Measurements from ENCODE around the gene BRSK2. TPM values are rescaled to one million over a fixed set of nuclear protein-coding genes. Genes with fewer than 3 reads are reported as not detected.

The BRSK2 gene
- total RNA-seq, 1 donor from 2014 or later = 0.62 TPM

DNA sequence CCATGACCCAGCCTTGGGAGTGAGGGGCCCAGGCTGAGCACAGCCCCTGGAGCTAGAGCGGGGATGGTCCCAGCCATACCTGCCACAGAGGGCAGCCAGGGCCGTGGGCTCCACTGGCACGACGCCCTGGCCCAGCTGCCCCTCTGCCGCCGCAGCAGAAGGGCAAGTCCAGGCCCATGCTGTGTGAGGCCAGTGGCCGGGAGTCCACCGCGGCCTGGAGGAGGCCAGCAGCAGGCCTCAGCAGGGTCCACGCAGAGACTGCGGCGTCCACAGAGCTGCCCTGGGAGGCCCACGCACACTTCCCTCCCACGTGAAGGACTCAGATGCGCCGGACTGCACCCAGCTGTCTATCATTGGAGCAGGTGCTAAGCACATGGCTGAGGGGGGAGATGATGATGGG is 73.3 kb downstream of the BRSK2 start:
- Histone ChIP-seq H3K4me3 (no peak overlapping the region), H3K36me3 (peaks cover 4% of the 10 kb centered on the region), H3K9me3 (no peaks in the 10 kb centered on the region), H3K27ac (no peak overlapping the region), H3K4me1 (peaks cover 19% of the 10 kb centered on the region), H3K27me3 (ENCODE audit: low read depth) (no peaks in the 10 kb centered on the region)
- ATAC-seq (no peak), DNase-seq (no peak)
- TF ChIP-seq, protein P1, sequence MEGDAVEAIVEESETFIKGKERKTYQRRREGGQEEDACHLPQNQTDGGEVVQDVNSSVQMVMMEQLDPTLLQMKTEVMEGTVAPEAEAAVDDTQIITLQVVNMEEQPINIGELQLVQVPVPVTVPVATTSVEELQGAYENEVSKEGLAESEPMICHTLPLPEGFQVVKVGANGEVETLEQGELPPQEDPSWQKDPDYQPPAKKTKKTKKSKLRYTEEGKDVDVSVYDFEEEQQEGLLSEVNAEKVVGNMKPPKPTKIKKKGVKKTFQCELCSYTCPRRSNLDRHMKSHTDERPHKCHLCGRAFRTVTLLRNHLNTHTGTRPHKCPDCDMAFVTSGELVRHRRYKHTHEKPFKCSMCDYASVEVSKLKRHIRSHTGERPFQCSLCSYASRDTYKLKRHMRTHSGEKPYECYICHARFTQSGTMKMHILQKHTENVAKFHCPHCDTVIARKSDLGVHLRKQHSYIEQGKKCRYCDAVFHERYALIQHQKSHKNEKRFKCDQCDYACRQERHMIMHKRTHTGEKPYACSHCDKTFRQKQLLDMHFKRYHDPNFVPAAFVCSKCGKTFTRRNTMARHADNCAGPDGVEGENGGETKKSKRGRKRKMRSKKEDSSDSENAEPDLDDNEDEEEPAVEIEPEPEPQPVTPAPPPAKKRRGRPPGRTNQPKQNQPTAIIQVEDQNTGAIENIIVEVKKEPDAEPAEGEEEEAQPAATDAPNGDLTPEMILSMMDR (IDR thresholded peaks at IDR 0.05) = no peak
- intact Hi-C loops (cut with DNase I) = no loop called here

DNA sequence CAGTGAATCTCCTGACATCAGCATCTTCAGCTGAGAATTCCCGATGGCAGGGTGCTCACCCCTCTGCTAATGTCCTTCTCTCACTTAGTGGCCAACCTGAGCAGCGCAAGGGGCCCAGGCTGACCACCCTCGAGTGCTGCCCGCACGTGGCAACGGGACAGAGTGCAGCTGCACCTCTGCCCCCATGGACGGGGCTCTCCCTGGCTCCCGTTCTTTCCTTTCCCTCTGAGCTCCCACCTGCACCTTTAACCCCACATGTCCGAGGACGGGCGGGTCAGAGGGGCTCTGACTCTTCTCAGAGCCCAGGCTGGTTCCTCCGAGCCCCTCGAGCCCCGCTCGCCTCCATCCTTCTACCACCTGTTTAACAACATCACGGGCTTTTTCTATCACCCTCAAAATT is 77.0 kb downstream of the BRSK2 start:
- TF ChIP-seq, protein P1 (IDR thresholded peaks at IDR 0.05) = no peak
- Histone ChIP-seq H3K4me3 (no peak overlapping the region), H3K27ac (no peak overlapping the region), H3K9me3 (no peaks in the 10 kb centered on the region), H3K36me3 (peaks cover 41% of the 10 kb centered on the region), H3K27me3 (ENCODE audit: low read depth) (no peaks in the 10 kb centered on the region), H3K4me1 (no peaks in the 10 kb centered on the region)
- no peak for ATAC-seq
- DNase-seq = no peak
- intact Hi-C loops (cut with DNase I) = no loop called here

DNA sequence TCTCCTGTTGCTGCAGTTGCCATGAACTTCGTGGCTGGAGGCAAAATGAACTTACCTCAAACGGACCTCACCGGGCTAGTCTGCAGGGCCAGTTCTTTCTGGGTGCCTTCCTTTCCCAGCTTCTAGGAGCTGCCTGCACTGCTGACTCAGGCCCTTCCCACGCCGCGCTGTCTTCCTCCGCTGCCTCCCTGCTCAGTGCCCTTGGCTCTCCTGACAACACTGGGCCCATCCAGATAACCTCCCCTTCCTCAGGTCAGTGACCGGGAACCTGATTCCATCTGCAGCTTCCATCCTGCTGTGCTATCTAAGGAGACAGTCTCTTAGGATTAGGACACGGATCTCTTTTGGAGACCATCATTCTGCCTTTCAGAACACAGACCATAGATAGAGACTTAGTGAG is 77.5 kb downstream of the BRSK2 start:
- Histone ChIP-seq H3K27ac (no peak overlapping the region), H3K4me3 (no peak overlapping the region), H3K9me3 (no peaks in the 10 kb centered on the region), H3K36me3 (peaks cover 44% of the 10 kb centered on the region), H3K27me3 (ENCODE audit: low read depth) (no peaks in the 10 kb centered on the region), H3K4me1 (no peaks in the 10 kb centered on the region)
- ATAC-seq (no peak), DNase-seq (no peak)
- intact Hi-C loops (cut with DNase I) = no loop called here
- TF ChIP-seq, protein P1 (IDR thresholded peaks at IDR 0.05) = no peak

DNA sequence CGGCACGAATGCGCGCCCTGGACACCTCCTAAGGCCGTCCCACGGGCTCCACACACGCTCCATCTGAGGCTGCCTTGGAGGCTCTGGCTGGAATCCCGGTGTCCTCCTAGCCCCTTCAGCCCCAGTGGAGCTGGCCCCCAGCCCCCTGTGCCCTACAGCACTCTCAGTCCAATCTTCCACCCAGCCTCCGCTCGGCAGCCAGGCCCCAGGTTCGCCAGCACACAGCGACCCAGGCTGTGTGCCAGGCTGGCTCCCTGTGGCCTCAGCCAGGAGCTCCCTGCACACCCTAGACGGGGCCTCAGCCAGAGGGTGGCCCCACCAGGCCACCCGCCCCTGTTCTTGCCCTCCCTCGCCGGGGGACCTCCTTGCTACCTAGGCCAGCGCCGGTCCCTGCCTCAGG is 78.3 kb downstream of the BRSK2 start:
- no peak for DNase-seq

DNA sequence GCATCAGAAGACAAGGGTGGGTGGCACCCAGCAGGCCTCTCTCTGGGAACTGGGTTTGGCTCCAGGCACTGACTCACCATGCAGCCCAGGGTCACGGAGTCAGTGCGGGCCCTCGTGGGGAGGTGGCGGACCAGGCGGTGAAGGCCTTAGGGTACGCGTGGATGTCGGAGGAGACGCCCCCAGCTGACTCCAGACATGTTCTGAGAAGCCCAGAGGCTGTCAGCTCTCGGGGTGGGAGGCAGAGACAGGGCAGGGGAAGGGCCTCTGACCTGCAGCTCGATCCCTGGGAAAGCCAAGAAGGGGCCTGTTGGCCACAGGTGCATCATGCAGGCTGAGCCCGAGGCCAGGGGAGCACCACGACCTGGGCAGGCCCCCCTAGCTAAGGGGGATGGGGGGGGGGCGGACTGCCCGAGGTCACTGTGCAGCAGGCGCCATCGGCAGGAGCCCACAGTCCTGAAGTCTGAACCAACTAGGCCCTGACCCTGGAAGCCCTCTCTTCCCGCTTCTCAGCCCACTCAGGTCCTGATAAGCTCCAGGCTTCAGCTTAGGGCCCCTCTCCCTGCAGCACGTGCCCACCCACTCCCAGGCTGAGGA is 78.8 kb downstream of the BRSK2 start:
- Histone ChIP-seq H3K27ac (no peak overlapping the region), H3K27me3 (ENCODE audit: low read depth) (no peaks in the 10 kb centered on the region), H3K4me3 (no peak overlapping the region), H3K4me1 (no peaks in the 10 kb centered on the region), H3K36me3 (peaks cover 57% of the 10 kb centered on the region), H3K9me3 (no peaks in the 10 kb centered on the region)
- TF ChIP-seq, protein P1 (IDR thresholded peaks at IDR 0.05) = no peak
- DNase-seq (no peak), ATAC-seq (no peak)
- intact Hi-C loops (cut with DNase I) = no loop called here

More for the DNA sequence above, 78.3 kb downstream of the BRSK2 start:
- ATAC-seq = no peak
- TF ChIP-seq, protein P1 (IDR thresholded peaks at IDR 0.05) = no peak
- H3K4me3 ChIP-seq = no peak overlapping the region
- intact Hi-C loops (cut with DNase I) = no loop called here
- peaks cover 51% of the 10 kb centered on the region for H3K36me3 ChIP-seq
- H3K9me3 ChIP-seq = no peaks in the 10 kb centered on the region
- H3K4me1 ChIP-seq = no peaks in the 10 kb centered on the region
- no peaks in the 10 kb centered on the region for H3K27me3 ChIP-seq (ENCODE audit: low read depth)
- H3K27ac ChIP-seq = no peak overlapping the region
